ENCODE results near the gene IGSF21.

Gene IGSF21

GRCh38 chr1:18119289-18119688, 11.7 kb downstream of the IGSF21 start:
- no peak for DNase-seq (ENCODE audit: low read depth, low spot score)

DNA sequence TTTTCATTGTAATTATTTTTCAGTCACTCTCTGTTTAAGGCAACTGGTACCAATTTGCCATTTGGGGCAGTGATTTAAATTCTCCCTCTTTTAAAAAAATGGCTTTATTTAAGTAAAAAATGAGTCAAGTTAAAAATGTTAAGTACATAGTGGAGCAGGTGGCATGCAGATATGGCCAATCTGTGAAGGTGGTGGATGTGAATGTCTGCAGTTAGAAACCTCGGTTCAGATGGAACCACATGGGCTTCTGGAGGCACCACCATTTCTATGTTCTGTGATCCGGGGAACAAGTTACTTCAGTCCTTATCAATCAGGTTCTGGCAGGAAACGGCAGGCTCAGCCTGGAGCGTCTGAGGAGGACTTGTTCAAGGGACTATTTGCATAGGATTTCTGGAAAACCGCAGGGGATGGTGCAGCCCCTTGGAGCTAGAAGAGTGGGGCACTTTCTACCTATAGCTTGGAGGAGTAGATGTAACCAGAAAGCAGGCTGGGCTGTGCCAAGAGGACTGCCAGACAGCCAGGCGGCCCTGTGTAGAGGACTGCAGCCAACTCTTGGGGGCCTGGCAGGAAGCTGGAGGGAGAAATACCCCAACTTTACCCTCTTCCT, 12.3 kb downstream of the IGSF21 start:
- DNase-seq (ENCODE audit: low read depth, low spot score): no peak

- DNase-seq (ENCODE audit: low read depth, low spot score): no peak
Measured at GRCh38 chr1:18120638-18121037, 13.0 kb downstream of the IGSF21 start.

GRCh38 chr1:18121072-18121820, 13.6 kb downstream of the IGSF21 start:
- no peak for DNase-seq (ENCODE audit: low read depth, low spot score)

DNA sequence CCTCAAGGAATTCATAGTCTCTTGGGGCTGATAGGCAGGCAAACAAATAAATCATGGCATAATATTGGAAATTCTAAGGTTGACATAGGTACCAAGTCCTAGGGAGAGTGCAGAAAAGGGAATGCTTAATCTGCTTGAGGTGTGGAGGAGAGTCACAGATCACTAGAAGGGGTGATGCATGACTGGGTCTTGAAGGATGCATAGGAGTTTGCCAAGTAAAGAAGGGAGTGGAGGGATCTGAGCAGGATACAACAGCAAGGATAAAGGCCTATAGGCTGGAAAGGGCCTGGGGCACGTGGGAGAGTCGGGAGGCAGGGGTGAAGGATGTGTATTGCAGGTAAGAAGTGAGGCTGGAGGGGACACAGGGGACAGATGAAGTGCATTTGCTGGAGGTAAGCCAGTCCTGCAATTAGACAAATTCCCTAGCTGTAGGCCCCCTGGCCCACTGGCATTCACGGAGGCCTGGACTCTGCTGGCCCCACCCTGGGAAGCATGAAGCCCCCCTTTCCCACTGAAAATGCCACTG, 15.9 kb downstream of the IGSF21 start:
- no peak for DNase-seq (ENCODE audit: low read depth, low spot score)

GRCh38 chr1:18124977-18125376, 17.4 kb downstream of the IGSF21 start:
- DNase-seq (ENCODE audit: low read depth, low spot score): no peak

GRCh38 chr1:18126616-18127015, 19.0 kb downstream of the IGSF21 start:
- DNase-seq (ENCODE audit: low read depth, low spot score): no peak

DNA sequence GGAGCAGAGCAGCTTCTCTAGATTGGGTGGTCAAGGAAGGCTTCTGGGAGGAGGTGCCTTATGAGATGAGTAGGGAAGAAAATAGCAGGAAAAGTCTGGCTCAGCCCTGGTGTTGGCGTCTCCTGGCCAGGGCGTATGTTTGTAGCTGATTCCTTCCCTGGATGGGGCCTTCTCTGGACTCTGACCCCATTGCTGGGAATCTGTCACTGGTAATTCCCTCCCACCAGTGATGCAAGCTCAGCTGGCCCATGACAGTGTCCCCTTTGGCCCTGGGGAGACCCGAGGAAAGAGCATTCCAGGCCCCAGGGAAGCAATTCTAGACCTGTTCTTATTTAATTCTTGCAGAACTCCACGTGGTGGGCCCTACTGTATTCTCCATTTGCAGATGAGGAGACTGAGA, 20.7 kb downstream of the IGSF21 start:
- DNase-seq (ENCODE audit: low read depth, low spot score): no peak

GRCh38 chr1:18130356-18130755, 22.8 kb downstream of the IGSF21 start:
- no peak for DNase-seq (ENCODE audit: low read depth, low spot score)

GRCh38 chr1:18132022-18132710, 24.6 kb downstream of the IGSF21 start:
- DNase-seq (ENCODE audit: low read depth, low spot score): no peak

DNA sequence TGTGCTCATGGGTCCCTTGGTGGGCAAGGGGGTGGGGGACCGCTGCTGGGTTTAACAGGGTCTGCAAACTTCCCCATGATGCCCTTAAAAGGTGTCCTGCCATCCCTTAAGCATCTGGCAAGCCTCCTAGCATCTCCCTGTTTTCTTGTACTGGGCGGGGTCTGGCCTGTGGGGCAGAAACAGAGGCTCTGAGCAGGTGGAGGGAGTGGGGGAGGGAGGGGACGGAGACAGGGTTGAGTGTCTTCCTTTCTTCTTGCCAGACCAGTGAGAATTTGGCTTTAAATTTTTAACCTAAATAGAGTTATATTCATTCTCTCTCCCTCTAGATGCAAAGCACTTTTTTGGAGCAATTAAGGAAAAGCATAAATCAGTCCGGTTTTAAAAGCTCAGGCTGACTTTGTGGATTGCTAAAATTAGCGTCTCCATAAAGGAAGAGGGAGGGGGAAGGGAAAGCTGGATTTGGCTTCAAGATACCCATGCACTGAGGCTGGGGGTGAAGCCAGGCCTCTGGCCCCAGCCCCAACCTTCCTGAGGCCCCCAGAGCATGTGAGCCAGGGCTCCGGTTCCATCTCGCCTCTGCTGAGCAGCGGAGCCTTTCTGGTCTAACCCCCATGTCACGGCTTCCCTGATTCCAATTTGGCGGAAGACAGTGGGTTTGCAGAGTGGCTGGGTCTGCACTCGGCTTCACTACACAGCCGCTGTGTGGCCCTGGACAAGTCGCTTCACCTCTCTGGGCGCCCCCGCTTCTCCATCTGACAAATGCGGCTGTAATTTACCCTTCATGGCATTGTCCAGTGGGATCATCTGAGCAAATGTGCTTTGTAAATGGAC, 25.3 kb downstream of the IGSF21 start:
- DNase-seq (ENCODE audit: low read depth, low spot score): no peak

- no peak for DNase-seq (ENCODE audit: low read depth, low spot score)
Measured at GRCh38 chr1:18134324-18135046, 26.9 kb downstream of the IGSF21 start.

GRCh38 chr1:18137759-18138345, 30.3 kb downstream of the IGSF21 start:
- no peak for DNase-seq (ENCODE audit: low read depth, low spot score)

DNA sequence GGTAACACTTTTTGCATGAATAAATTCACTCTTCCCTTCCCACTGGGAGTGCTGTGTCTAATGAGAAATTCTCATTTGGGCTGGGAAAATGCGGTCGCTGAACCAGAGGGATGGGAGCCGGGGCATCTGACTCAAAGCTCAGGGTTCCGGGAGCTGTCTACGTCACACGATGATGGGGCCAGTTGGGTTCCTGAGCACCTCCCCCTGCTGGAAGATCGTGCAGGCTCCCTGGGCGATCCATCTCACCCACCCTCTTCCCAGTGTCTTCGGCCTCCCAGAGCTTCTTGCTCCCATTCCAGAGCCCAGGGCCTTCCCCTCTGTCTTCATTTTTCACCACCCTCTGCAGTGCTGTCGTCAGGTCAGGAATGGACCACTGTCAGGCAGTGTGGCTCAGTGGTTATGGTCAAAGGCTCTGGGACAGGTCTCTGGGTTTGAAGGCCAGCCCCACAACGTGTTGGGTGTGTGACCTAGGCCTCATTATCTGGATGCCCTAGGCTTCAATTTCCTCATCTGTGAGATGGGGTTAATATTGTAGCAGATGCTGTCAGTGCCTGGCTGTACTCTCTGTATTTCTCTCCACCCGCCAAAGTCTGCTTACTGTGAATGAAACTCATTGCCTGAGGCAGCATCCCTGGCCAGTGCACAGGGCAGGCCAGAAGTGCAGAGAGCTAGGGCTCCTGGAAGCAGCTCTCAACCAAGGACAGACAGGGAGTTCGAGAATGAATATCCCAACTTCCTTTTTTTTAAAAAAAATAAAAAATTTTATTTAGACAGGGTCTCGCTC, 31.8 kb downstream of the IGSF21 start:
- DNase-seq (ENCODE audit: low read depth, low spot score): no peak

- DNase-seq (ENCODE audit: low read depth, low spot score): no peak
Measured at GRCh38 chr1:18140411-18140810, 32.8 kb downstream of the IGSF21 start.

- DNase-seq (ENCODE audit: low read depth, low spot score): no peak
Measured at GRCh38 chr1:18141661-18142060, 34.1 kb downstream of the IGSF21 start.

DNA sequence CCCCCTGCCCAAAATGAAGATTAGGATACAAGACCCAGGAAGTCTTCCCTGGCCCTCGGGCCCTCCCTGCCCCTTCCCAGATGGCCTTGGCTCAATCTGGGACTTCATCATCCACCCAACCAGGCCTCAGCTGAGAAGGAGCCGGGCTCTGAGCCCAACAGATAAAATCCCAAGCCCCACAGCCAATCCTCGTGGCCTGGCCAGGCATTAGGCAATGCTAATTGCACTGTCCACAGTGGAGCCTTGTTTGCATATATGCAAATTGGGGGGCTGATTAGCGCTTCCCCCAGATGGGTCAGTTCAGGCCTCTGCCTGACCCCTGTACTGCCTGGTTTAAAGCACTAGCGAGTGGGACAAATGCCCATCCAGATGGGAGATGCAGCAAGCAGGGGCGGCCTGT, 34.9 kb downstream of the IGSF21 start:
- no peak for DNase-seq (ENCODE audit: low read depth, low spot score)

- no peak for DNase-seq (ENCODE audit: low read depth, low spot score)
Measured at GRCh38 chr1:18142969-18143368, 35.4 kb downstream of the IGSF21 start.

DNA sequence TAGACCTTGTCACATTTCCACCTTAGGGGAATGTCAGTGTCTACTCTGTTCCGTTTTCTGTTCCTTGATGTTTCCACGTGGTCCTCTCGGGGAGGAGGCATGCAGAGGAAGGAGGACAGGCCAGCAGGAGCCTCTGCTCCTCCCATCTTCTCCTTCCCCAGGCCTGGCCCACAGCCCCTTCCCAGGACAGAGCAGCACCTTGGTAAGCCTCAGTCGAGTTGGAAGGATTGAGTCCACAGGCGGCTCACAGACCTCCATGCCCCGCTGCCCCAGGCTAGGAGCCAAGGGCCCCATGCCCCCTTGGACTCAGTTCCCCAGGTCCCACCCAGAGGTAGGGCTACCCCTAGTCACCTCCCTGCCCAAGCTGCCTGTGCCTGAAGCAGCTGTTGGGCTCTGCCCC, 36.5 kb downstream of the IGSF21 start:
- DNase-seq (ENCODE audit: low read depth, low spot score): no peak
